GM20431 (cell line): ENCODE measurements around the gene ST3GAL5.
"Not testable (repeated sequence)": the region's sequence is repeated elsewhere in the genome, so short reads cannot be mapped to it uniquely, and the experiment has no call there.

ENCODE experiments used
- in situ Hi-C: fragments of 300-500 bp; cut with MseI, MboI; formaldehyde crosslinking; loops from one replicate; pipeline ENCODE4 v1.15.0; 2020; ENCODE audit warnings: low sequenced_read_pairs; ENCODE audit not compliant: unreplicated experiment

ST3GAL5 gene

DNA sequence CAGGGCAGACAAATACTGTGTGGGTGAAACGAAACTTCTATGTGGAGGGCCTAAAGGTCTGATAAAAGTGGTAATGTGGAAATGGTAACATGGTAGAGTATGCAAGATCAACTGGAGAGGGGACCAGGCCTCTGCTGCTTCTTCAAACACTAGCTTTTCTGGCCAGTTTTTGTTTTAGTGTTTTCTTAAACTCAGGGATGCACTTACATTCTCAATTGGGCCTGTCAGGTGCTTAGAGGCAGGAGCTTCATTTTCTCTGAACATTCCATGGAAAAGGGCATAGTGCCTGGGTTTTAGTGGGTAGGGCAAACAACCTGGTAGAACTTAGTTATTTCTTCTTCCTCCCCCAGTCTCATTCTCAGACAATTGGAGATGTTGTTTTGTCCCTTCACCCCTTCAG is 10.5 kb upstream of the ST3GAL5 start:
- in situ Hi-C loops, result no loop called here

DNA sequence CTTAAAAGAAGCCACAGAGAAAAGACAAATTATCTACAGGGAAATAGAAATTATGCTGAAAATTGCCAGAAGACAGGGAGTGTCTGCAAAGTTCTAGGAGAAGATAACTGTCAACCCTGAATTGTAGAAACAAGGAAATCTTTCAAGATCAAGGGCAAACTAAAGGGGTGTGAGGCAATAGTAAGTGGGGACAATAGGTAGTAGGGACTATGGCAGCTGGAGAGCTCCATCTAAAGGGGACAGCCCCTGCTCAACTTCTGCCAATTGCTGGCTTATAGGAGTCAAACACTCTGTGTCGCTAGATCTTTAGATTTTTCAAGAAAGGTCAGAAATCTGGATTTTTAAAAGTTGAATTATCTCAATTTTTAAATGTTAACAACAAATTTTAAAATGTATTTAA is 10.1 kb upstream of the ST3GAL5 start:
- in situ Hi-C loops, result no loop called here

DNA sequence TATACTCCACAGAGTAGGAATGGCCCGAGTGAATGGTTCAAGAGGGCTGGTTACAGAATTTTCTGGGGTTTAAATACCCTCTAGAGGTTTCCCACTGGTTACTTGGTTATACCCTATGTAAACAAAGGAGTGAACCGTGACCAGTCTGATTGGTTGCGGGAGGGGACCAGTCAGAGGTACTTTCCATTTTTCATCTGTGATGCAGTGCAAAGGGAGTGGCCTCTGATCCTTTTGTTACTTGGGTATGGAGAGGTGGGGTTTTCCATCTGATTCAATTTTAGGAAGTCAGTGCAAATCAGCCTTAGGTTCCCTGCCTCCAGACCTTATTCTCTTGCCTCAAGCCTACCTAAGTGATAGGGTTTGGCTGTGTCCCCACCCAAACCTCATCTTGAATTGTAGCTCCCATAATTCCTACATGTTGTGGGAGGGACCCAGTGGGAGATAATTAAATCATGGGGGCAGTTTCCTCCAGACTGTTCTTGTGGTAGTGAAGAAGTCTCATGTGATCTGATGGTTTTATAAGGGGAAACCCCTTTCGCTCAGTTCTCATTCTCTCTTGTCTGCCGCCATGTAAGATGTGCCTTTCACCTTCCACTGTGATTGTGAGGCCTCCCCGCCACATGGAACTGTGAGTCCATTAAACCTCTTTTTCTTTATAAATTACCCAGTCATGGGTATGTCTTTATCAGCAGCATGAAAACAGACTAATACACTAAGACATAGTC is 5.9 kb upstream of the ST3GAL5 start:
- in situ Hi-C loops, result not testable (repeated sequence)

DNA sequence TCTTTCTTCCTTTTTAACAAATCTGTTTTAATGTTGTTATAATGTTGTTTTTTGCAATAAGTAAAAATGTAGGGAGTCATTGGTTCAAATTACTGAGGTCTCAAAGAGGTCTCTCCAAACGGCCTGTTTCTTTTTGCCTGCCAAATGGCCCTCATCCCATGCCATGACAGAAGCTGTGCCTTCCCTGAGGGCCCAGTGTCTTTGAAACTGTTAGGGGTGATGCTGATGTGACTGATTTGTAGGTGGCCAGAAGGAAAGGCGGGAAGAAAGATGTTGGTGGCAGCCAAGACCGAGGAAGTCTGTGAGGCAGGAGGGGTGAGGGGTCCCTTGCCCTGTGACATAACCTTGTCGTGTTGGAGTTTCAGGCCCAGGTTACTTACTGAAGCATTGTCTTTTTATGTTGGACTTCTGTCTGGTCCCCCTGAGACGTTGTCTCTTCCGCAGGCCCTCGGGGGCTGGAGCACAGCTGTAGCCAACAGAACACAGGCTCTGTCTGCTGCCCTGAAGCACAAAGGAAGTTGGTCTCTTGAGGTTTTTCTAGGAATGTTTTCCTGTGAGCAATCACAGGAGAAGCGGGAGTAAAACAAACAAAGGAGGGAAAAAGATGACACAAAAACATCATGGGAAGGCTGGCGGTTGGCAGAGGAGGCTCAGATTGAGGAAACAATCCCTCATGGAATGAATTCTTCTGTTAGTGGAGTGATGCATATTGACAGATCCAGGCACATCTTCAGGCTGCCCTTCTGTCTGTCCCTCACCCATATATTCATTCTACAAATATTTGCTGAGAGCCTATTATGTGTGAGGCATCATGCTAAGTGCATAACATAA is 4.9 kb upstream of the ST3GAL5 start:
- in situ Hi-C loops, result no loop called here

DNA sequence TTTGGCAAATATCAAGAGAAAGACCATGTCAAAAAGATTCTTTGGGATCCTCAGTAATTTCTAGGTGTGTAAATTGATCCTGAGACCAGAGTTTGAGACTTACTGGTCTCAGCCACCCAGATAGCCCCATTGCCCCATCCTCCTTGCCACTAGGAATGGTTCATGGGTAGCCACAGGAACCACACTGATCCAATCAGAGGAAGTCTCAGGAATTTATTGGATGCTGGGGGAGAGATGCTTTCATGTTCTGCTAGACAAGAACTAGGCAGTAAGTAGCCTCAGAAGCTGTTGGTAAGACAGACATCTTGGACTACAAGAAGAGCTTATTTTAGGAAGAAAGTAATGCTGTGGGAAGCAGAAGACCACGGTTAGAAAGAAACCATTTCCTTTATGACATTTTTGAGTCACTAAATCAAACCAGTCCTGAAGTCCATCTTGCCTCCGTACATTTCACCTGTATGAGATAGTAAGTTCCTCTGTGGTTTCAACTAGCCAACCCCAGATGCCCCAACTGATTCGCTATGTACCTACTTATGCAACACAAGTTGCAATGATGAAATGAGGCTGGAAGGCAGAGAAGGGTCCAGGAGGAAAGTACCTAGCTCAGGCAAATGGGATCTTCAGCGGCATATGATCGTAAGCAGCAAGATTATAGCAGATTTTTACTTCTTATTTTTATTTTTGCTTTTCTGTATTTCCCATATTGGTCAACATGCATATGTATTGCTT is 3.6 kb upstream of the ST3GAL5 start:
- in situ Hi-C loops, result no loop called here

DNA sequence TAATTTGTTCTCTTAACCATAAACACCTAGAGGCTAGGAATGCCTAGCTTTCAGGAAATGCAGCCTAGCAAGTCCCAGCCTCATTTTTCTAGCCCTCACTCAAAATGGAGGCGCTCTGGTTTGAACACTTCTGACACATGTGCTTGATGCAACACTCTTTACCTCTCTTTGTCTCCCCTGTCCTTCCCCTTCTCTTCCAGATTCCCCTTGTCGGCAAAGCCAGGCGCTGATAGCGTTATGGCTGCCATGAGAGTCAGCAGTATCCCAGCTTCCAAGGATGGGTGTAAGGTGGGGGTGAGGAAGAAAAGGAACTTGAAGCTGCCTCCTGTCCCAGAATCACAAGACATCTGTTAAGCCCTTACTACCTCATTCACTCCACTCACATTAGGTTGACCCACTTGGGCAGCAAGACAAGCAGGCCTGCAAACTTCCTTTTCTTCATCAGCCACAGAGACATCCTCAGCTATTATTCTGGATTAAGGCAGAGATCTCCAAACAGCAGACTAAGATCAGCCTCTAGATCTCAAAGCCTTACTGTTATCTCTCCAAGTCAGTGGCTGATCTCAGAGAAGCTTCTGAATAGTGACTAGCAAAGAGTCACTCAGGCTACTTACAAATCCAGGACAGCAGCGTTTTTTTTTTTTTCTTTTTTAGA is 1.9 kb upstream of the ST3GAL5 start:
- in situ Hi-C loops, result no loop called here

DNA sequence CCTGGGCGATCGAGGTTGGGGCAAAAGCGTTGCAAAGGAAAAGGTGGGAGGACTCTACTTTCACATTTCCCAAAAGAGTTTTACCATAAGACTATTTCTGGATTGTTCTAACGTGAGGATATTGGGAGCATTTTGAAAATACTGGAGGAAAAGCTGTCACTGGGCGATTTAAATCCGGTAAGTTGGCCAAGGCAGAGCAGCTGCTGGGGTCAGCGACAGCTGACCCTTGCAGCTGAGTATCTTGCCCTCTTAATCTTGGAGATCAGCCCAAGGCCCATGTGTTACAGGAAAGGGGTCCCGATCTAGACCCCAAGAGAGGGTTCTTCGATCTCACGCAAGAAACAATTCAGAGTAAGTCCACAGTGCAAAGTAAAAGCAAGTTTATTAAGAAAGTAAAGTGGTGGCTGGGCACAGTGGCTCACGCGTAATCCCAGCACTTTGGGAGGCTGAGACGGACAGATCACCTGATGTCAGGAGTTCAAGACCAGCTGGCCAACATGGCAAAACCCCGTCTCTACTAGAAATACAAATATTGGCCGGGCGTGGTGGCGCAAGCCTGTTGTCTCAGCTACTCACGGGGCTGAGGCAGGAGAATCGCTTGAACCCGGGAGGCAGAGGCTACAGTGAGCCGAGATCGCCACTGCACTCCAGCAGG is 964 bp upstream of the ST3GAL5 start:
- in situ Hi-C loops, result loop anchor here (10.0 kb wide), 1 partner anchor 55 kb away; no protein-coding TSS in a partner anchor

DNA sequence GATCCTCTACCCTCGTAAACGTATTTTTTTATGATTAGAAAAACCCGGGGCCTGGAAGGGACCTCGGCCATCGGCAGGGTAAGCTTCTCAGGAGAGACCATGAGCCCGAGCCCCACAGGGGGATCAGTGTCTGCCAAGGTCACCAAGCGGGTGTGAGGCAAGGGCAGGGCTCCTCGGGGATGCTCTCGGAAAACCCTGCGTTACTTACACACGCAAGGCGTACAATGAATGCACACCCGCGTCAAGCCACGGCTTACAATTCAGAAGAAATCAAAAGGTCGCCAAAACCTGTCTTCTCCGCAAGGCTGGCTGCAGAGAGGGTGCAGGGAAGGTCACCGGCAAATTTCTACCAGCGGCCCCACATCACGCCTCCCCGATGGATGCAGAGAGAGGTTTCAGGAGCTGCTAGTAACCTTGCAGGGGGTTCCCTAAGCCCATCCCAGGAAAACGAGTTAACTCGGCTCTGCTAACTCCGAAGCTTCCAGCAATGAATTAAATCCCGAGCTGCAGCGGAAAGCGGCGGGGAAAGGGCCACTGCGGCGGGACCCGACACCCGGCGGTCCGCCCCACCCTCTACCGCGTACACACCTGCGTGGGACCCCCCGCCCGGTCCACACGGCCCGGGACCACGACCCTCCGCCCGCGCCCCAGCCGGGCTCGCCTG is 638 bp downstream of the ST3GAL5 start:
- in situ Hi-C loops, result loop anchor here (10.0 kb wide), 1 partner anchor 53 kb away; no protein-coding TSS in a partner anchor

DNA sequence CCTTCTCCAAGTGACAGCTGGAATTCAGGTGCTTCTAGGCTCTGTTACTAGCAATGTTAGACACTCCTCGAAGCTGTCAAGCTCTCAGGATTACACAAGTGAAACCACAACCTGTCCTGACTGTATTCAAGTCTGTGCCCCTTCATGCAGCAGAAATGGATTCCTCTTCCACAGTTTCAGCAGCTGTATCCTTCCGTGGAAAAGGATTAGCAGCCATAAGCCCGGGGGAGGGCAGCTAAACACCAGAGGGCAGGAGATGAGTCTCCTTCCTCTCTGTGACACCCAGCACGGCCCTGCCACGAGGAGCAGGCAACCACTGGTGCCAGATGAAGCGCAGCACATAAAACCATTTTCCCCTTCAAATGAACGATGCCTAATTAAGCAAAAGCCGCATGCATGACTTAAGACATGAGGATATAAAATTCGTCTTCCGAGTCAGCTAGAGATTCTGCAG is 1.2 kb downstream of the ST3GAL5 start:
- in situ Hi-C loops, result loop anchor here (10.0 kb wide), 1 partner anchor 53 kb away; no protein-coding TSS in a partner anchor

DNA sequence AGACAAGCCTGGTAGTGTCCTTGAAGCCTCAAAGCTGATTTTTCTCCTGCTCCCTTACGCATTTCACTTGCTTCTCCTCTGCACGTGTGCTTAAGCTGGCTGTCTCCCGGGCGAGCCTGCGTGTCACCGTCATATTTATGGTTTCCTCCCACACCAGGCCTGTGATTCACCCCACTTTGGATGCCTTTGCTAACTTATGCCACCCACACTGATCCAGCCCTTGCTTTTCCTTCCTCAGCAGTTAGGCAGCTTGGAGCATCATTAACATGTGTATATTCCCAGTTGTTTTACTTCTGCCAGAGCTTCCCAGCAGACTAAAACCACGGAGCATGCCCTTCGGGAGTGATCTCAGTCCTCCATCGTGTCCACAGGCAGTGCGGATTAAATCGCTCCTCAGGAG is 2.2 kb downstream of the ST3GAL5 start:
- in situ Hi-C loops, result loop anchor here (10.0 kb wide), 1 partner anchor 52 kb away; no protein-coding TSS in a partner anchor

DNA sequence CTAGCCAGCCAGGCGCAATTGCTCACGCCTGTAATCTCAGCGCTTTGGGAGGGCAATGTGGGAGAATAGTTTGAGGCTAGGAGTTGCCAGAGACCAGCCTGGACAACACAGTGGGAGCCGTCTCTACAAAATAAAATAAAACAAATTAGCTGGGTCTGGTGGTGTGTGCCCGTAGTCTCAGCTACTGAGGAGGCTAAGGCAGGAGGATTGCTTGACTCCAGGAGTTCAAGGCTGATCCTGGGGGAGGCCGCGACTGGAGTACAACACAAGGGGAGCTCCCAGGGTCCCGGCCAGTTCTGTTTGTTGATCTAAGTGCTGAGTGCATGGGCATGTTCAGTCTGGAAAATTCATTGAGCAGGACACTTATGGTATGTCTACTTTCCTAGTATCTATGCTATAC is 2.6 kb downstream of the ST3GAL5 start:
- in situ Hi-C loops, result loop anchor here (10.0 kb wide), 1 partner anchor 51 kb away; no protein-coding TSS in a partner anchor

DNA sequence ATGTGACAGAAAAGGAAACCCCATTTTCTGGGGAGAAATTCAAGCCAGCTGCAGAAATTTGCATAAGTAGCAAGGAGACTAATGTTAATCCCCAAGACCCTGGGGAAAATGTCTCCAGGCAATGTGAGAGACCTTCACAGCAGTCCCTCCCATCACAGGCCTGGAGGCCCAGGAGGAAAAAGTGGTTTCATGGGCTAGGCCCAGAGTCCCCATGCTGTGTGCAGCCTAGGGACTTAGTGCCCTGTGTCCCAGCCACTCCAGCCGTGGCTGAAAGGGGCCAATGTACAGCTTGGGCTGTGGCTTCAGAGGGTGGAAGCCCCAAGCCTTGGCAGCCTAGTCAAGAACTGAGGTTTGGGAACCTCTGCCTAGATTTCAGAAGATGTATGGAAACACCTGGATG is 7.0 kb downstream of the ST3GAL5 start:
- in situ Hi-C loops, result loop anchor here (10.0 kb wide), 1 partner anchor 47 kb away; no protein-coding TSS in a partner anchor

DNA sequence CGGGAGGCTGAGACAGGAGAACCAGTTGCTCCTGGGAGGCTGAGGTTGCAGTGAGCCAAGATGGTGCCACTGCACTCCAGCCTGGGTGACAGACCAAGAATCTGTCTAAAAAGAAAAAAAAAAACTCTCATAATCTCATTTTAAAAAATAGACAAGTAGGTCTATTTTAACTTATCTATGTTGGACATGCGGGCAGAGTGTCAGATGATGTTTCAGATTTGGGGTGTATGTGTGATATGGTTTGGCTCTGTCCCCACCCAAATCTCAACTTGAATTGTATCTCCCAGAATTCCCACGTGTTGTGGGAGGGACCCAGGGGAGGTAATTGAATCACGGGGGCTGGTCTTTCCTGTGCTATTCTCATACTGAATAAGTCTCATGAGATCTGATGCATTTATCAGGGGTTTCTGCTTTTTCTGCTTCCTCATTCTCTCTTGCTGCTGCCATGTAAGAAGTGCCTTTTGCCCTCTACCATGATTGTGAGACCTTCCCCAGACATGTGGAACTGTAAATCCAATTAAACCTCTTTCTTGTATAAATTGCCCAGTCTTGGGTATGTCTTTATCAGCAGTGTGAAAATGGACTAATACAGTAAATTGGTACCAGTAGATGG is 8.0 kb downstream of the ST3GAL5 start:
- in situ Hi-C loops, result loop anchor here (10.0 kb wide), 1 partner anchor 46 kb away; no protein-coding TSS in a partner anchor

DNA sequence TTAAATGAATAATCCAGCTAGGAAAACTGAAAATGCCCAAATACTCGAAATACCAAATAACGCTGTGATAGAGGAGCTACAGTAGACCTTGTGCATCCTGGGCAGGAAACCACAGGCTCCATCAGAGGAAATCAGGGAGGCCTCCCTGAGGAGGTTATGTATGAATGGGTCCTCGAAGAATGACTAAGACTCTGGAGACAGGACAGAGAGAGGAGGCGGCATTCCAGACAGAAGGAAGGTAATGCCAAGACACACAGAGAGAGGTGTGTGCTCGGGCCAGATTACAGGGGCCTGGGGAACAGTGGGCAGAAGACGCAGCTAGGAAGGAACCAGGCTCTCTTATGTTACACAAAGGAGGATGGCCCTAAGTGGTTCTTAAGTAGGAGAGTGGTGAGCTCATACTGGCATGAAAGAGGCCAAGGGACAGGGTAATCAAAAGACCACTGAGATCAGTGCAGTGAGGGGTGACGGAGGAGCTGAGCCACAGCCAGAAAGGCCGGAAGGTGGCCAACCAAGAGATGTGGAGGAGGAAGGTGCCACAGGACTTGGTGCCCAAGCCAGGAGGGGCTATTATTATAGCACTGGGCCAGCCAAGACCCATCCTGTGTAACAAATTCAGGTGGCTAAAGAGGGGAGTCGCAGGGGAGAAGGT is 9.9 kb downstream of the ST3GAL5 start:
- in situ Hi-C loops, result no loop called here

DNA sequence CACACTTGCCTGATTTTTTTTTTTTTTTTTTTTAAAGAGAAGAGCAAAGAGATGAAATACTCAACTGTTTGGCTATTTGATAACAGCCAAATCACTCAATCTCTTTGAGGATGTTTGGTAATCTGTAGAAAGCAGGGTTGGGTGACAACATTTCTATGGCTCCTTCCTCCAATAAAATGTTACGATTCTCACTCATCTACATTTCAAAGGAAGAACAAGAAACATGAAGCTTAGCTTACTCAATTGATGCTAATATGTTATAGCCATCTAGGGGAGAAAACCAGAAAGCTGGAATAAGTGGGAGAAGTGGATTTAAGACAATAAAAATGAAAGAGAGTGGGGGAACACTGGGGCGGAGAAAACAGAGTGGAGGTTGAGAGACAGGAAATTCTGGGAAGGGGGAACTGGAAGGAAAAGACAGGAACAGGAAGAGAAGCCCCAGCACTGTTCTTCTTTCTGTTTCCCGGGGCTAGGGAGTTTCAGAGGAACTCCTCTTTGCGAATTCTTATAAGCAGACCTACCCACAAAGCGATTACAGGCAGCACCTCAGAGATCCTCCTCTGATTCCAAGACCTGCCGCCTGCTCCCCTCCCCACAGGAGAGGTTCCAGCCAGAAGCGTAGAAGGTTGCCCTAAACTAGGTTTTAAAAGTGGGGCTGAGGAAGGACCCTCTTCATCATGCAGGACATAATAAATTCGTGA is 13.3 kb downstream of the ST3GAL5 start:
- in situ Hi-C loops, result no loop called here

DNA sequence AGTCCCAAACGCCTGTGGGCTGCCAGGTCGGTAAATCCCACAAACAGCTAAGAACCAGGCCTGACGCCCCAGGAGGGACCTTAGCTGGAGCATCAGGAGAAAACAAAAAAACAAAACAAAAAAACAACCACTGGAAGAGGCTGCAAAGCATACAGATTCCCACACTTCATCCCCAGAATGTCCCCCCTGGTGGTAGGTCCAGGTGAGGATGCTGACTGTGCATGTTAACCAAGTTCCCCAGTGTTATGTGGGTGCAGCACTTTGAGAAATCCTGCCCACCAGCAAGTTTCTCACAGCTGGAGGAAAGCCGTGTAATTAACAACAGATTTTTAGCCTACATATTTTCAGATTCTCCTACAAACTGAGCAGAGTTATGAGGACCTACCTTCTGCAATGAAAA is 15.1 kb downstream of the ST3GAL5 start:
- in situ Hi-C loops, result no loop called here

DNA sequence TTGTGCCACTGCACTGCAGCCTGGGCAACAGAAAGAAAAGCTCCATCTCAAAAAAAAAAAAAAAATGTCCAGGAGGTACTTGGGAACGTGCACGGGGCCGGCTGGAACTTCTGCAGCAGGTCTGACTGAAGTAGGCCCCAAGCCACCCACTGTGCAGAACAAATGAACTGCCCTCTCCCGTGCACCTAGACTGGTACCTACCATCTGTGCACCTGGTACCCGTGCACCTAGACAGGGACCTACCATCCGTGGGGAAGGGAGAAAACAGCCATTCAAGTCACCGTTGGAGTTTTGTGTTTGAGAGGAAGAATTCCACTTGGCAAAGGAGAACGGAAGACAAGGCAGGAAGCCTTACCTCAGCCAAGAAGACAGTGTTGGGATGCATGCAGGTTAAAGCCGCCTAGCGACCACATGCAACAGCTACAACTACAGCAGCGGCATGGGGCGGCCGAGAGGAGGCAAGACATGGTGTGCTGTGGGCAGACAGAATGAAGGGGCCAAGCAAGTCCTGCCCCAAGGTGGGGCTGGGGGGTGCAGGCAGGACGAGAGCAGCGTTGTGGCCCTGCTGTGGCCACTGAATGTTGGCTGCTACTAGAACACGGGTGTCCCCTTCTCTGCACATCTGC is 16.1 kb downstream of the ST3GAL5 start:
- in situ Hi-C loops, result no loop called here
